GM20000 (cell line): Measurements from ENCODE around the gene DPPA5.
"Not testable (repeated sequence)": the region's sequence is repeated elsewhere in the genome, so short reads cannot be mapped to it uniquely, and the experiment has no call there.

Experiments used
- DNase-seq: peaks from one replicate; pipeline ENCODE4 v3.0.0; 2012; ENCODE audit warnings: low spot score
- TF ChIP-seq, protein P1 (sequence below): IDR thresholded peaks from 2 replicates; pipeline ENCODE4 v1.5.1; 2012; ENCODE audit warnings: mild to moderate bottlenecking, control low read depth; ENCODE audit errors: extremely low read depth, missing control alignments

Gene DPPA5

GRCh38 chr6:73389854-73390253, 35.8 kb upstream of the DPPA5 start:
- TF ChIP-seq, protein P1, sequence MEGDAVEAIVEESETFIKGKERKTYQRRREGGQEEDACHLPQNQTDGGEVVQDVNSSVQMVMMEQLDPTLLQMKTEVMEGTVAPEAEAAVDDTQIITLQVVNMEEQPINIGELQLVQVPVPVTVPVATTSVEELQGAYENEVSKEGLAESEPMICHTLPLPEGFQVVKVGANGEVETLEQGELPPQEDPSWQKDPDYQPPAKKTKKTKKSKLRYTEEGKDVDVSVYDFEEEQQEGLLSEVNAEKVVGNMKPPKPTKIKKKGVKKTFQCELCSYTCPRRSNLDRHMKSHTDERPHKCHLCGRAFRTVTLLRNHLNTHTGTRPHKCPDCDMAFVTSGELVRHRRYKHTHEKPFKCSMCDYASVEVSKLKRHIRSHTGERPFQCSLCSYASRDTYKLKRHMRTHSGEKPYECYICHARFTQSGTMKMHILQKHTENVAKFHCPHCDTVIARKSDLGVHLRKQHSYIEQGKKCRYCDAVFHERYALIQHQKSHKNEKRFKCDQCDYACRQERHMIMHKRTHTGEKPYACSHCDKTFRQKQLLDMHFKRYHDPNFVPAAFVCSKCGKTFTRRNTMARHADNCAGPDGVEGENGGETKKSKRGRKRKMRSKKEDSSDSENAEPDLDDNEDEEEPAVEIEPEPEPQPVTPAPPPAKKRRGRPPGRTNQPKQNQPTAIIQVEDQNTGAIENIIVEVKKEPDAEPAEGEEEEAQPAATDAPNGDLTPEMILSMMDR: no peak
- no peak for DNase-seq

DNA sequence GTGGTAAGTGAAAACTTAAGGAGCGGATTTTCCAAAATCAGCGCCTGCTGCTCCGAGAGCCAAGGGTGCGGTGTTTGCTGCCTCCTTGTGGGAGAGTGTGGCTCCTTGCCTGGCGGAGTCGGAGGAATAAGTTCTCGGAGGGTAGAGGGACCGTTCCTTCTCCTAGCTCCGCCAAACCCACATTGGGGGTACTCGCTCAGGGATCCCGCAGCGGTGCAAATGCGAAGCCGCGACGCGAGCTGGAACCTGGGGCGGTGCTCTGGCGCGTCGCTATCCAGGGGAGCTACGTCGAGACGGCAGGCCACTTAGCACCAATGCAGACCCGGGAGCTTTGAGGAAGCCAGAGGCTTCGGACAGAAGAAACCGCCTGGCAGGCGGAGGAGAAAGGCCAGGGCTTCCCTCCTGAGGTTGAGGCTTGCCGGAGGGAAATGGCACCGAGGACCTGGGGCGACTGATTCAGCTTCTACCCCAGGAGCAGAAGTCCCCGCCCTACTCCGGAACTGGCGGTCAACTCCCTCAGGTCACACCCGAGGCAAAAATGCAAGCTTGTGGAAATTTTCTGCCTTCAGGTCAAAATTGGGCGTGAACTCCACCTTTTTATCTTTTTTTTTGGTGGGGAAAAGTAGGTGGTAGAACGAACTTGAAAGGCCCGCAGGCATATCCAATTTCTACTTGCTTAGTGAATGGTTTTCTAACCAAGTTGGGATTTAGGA, 34.9 kb upstream of the DPPA5 start:
- TF ChIP-seq, protein P1: peak; percentile 49
- DNase-seq: peak; percentile 78

DNA sequence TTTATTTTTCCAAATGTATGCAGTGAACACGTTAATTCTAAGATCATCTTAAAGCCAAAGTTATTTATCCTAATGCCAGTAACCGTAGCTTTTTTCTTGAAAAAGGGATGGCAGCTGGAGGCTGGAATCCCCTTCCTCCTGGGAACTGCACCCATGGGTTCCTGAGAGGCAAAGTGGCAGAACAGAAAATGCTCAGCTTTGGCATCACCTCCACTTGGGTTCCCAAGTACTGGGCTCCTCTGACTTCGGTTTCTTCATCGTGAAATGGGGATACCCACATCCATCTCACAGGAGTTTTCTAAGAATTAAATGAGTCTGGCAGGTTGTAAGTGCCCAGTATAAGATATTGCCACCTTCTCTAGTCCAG, 34.3 kb upstream of the DPPA5 start:
- TF ChIP-seq, protein P1: no peak
- no peak for DNase-seq

DNA sequence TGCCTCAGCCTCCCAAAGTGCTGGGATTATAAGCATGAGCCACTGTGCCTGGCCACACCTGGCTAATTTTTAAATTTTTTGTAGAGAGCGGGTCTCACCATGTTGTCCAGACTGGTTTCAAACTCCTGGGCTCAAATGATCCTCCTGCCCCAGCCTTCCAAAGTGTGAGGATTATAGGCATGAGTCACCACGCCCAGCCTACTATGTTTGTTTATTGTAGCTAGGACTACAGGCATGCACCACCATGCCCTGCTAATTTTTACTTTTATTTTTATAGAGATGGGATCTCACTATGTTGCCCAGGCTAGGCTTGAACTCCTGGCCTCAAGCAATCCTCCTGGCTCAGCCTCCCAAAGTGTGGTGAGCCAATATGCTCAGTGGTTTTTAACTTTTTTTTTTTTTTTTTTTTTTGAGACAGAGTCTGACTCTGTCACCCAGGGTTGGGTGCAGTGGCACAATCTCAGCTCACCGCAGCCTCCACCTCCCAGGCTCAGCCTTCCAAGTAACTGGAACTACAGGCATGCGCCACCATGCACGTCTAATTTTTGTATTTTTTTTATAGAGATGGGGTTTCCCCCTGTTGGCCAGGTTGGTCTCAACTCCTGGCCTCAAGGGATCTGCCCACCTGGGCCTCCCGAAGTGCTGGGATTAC, 28.5 kb upstream of the DPPA5 start:
- DNase-seq: no peak
- TF ChIP-seq, protein P1: no peak

- DNase-seq: not testable (repeated sequence)
Observed at GRCh38 chr6:73381531-73381930, 27.5 kb upstream of the DPPA5 start.

DNA sequence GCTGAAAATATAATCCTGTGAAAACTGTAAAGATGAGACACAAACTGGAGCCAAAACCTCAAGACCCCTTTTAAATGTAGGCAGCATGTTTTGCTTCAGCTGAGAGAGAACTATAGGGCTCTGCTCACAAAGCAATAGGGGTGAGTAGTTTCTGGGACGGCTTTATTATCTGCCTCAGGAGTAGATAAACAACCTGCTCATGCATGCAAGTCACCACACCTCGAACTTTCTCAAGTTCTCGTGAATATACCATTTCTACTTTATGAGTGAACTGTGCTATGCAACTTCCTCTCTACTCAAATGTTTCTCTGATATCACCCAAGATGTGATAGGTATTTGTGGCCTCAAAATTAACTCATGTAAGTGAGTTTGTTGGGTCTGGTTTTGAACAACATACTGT, 23.1 kb upstream of the DPPA5 start:
- TF ChIP-seq, protein P1: no peak
- DNase-seq: no peak

DNA sequence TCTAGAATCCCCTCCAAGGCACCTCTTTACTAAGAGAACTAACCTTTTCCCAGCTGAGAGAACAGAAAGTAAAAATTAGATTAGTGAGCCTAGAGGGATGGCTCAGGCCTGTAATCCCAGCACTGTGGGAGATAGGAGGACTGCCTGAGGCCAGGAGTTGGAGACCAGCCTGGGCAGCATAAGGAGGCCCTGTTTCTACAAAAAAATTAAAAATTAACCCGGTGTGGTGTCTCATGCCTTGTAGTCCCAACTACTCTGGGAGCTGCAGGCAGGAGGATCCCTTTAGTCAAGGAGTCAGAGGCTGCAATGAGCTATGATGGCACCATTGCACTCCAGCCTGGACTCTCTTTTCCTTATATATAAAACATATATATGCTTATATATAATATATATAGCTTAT, 21.1 kb upstream of the DPPA5 start:
- TF ChIP-seq, protein P1: no peak
- no peak for DNase-seq

DNA sequence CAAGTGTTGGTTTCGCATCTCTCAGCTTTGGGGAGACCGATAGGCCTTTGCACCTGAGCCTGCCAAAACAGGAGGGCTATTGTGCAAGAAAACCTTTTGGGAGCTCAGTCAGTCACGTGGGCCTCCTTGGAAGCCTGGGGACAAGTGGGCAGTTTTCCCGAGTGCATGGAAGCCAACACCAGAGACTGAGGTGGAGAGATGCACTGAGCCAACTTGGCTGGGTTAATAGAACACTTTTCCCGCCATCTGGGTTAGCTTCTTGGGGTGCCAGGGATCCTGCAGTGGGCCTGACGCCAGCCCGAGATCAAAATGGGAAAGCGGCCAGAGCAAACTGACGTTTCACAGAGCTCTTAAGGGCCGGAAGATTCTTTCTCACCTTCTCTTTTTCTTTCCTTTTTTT, 18.4 kb upstream of the DPPA5 start:
- TF ChIP-seq, protein P1: no peak
- DNase-seq: no peak
